GM19023 (cell line): ENCODE data around the gene WDR86.

ENCODE experiments used
- ATAC-seq: cut with Tn5 transposase; IDR thresholded peaks from one replicate; pipeline ENCODE4 v1.9.1; 2021; ENCODE audit warnings: mild to moderate bottlenecking, moderate library complexity; ENCODE audit not compliant: unreplicated experiment

Gene WDR86

GRCh38 chr7:151427705-151428377 lies 18.0 kb upstream of the WDR86 start:
- ATAC-seq, result no peak

DNA sequence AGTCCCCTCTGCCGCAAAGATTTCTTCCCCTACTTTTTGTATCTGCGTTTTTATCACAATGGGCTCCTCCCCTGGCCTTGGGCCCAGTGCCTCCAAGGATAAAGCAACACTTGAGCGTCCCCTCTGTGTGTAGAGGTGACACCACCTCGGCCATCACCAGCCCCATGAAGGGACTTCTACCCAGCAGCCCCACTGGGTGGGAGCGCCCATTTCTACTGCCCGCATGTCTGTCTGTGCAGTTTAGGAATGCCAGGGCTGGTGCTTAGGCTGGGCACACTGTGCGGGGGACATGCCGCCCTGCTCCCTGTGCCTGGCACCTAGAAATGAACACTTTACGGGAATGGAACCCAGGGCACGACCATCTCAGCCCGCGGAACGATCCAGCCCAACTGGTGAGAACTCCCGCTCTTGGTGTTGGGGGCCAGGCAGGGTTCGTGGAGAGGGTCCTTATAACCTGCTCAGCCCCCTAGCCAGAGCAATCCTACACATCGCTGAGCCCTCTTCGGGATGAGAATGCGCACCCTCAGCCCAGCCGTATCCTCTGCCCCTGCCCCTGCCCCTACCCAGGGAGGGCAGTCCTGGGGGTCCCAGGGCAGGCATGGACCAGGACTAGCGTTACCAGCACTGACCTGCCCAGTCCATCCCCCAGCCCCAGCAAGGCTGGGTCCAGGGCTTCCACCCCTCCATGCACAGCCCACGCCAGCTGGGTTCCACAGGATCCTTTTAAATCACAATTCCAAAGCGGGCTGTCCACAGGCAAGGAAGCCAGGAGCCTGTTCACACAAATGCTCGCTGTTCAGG lies 17.3 kb upstream of the WDR86 start:
- ATAC-seq, result no peak

DNA sequence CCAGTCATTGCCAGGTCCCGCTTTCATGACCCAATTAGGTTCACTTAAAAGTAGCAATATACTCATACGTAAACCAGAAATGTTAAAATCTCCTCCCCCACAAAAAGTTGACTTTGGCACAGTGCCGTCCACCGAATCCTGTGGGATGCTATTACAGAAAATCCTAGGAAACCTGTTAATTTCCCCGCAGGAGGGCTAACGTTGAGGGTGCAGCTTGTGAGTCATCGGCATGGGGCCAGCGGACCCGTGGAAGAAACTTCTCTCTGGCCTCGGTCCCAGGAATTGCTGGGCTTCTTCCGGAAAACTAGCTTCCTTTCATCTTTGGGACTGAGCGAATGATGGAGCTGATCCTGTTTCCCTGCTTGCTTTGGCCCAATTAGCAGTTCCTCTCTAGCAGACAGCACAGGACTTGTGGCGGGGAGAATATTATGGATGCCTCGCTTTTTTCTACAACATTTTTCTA lies 16.6 kb upstream of the WDR86 start:
- ATAC-seq, result no peak

GRCh38 chr7:151425670-151426440 lies 16.0 kb upstream of the WDR86 start:
- ATAC-seq, result no peak

DNA sequence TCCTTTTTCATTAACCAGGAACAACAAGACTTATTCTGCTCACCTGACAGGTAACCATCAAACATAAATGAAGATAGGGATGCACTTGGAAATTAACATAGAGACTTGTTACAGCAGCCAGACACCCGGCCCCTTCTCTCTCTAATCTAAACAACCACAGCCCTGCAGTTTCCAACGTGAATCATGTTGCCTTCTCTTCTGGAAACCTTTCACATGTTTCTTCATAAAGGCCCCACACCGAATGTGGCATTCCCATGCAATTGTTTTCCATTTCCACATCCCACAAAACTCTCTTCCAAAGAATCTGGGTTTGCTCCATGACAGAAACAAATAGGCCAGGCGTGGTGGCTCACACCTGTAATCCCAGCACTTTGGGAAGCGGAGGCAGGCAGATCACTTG lies 15.0 kb upstream of the WDR86 start:
- no peak for ATAC-seq

DNA sequence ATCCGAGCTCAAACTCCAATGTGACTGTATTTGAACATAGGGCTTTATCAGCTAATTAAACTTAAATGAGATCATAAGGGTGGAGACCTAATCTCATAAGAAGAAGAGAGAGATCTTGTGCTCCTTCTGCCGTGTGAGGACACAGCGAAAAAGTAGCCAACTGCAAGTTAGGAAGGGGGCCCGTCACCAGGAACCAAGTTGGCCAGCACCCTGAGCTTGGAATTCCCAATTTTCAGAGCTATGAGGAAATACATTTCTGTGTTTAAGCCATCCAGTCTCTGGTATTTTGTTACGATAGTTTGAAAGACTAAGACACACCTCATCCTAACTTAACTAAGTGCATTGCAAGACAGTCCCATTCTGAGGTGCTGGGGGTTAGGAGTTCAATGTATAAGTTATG lies 14.1 kb upstream of the WDR86 start:
- no peak for ATAC-seq

DNA sequence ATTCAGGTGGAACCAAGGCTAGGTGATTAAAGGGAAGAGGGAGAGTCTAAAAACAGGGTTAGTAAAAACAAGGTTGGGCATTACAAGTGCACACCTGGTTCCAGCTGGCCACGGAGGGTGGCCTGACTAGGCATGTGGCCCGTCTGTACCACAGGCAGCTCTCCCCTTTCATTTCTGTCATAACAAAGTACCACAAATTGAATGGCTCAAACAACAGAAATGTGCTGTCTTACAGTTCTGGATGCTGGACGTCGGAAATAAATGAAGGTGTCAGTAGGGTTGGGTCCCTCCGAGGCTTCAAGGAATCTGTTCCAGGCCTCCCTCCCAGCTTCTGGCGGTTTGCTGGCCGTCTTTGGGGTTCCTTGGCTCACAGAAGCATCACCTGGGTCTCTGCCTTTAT lies 13.4 kb upstream of the WDR86 start:
- ATAC-seq, result no peak

GRCh38 chr7:151422212-151422611 lies 12.4 kb upstream of the WDR86 start:
- no peak for ATAC-seq

GRCh38 chr7:151420144-151420543 lies 10.3 kb upstream of the WDR86 start:
- no peak for ATAC-seq

DNA sequence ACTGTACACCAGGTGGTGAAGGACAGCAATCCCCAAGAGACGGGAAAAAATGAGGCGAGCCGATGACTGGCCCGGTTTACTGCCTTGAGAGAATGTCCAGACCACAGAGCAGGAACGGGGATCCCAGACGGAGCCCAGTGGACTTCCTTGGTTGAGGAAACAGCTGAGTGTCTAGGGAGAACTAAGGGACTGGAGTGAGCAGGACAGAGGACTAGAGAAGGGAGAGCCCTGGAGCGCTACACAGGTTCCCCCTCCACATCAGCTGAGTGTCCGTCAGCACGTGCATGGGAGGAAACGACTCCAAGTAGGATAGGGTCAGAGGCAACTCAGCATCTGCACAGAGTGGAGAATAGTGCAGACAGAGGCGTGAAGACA lies 7.1 kb upstream of the WDR86 start:
- no peak for ATAC-seq

- ATAC-seq, result no peak
These were observed 6.5 kb upstream of the WDR86 start for GRCh38 chr7:151416112-151416940.

DNA sequence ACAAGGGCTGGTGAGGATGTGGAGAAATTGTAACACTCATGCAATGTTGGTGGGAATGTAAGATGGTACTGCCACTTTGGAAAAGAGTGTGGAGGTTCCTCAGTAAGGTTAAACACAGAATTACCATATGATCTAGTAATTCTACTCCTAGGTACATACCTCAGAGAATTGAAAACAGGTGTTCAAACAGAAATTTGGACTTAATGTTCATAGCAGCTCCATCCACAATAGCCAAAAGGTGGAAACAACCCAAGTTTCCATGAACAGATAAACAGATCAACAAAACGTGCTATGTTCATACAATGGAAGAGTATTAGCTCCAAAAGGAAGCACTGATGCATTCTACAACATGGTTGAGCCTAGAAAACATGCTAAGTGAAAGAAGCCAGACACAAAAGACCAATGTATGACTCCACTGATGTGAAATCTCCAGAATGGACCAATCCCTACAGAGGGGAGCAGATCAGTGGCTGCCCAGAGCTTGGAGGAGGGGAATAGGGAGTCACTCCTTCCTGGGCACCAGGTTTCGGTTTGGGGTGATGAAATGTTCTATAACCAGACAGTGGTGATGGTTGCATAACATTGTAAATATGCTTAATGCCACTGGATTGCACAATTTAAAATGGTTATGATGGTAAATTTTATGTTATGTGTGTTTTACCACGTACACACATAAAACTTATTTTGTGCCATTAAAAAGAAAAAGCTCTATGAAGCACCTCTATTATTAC lies 5.7 kb upstream of the WDR86 start:
- no peak for ATAC-seq

DNA sequence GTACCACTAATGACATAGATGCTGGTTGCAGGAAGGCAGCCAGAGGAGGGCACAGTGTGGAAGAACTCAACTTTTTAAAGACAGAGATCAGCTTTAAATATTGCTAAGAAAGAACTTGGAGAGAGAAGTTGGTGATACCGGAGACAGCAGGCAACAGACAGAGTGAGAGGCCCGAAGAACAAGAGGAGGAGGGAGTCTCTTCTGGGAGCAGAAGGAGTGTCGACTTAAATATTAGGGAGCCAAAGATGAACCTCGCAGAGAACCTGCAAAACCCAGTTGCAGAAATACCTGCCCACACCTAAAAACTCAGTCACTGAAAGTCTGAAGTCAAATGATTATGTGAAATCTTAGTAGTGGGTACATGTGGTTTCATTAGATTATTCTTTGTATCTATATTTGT lies 3.4 kb upstream of the WDR86 start:
- no peak for ATAC-seq

DNA sequence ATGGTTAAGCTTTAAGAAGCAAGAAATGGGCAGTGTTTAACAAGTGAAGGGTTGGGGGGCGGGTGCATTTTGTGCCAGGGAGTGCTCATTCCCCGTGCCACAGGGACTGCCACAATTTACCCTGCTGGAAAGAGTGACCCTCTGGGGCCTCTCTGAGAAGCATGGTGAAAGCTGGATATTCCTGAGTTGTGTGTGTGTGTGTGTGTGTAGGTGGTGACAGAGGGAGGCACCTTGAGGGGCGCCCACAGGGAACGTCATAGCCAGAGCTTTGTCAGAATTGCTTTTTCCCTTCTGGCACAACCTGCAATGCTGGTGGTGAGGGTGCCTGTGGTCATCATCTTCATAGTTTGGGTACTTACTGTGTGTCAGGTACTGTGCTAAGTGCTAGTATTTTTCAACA lies 2.5 kb upstream of the WDR86 start:
- ATAC-seq, result no peak

DNA sequence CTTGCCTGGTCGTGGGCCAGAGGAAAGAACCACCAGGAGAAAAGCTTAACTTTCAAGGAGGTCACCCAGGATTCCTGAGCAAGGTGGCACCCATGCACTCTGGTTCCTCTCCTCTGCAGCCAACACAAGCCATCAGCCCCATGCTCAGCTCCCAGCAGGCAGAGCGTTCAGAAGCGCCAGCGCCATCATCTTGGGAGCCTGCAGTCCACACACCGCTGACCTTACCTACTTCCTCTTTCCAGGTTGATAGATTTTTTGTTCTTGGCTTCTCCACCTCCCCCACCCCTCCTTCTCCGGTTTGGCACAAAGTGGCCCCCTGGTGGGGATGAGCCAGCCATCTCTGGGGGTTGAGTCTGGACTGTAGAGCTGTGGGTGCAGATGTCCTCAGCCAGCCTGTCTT lies 1.7 kb upstream of the WDR86 start:
- ATAC-seq, result no peak

- no peak for ATAC-seq
These were observed 860 bp upstream of the WDR86 start for GRCh38 chr7:151410405-151411390.

DNA sequence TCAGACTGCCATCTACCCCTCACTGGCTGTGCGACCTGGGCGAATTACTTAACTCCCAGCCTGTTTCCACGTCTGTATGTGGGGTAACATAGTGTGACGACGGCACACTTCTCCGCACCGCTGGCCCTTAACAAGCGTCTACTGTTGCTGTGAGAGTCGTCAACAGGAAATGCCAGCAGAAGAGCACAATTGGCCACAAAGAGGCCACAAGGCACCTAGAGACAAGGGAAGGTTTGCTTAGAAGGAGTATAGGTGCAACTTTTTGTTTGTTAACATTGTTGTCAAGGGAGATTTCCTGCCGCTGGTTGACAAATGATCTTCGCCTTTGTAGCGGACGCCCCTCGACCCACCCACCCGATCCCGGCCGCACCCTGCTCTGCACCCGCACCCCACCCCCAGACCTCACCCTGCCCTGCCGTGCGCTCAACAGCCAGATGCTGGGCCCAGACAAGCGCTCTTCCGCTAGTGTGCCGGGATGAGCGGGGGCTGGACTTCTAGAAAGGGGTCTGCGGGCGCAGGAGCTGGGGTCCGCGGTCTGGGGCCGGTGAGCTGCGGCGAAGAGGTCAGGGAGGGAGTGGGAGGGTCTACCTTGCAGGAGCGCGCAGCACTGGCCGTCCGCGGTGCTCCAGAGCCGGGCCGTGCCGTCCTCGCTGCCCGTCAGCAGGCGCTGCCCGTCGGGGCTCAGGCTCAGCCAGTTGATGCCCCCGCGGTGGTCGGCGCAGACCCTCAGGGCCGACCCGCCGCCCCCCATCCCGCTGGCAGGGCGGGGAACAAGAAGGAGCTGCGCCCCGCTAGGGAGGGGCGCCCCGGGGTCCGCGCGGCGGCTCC lies 785 bp downstream of the WDR86 start:
- no peak for ATAC-seq

DNA sequence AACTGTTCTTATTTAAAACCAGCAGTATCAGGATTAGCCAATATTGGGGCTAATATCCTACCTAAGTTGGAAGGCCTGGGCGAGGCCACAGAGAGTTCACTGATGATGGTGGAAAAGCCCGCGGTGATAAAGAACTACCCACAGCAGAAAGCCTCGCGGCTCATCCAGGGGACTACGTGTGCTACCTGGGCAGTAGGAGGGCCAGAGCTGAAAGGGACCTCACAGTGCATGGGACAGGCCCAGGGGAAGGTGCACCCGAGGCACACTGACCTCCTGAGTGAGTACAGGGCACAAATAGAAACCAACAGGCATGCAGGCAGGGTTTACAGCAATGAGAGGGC lies 1.4 kb downstream of the WDR86 start:
- ATAC-seq, result no peak
